ENCODE data around the gene CASP12.

Gene CASP12

GRCh38 chr11:104892723-104893511 lies 5.3 kb downstream of the CASP12 start:
- no peak for TF ChIP-seq CTCF (IDR thresholded peaks at IDR 0.05; ENCODE audit: low read depth, low read length, missing control alignments)
- no peak overlapping the region for H3K4me3 ChIP-seq (replicated peaks; ENCODE audit: low read depth, low read length)

GRCh38 chr11:104891135-104891534 lies 7.1 kb downstream of the CASP12 start:
- no peak for TF ChIP-seq CTCF (IDR thresholded peaks at IDR 0.05; ENCODE audit: low read depth, low read length, missing control alignments)
- H3K4me3 ChIP-seq (replicated peaks; ENCODE audit: low read depth, low read length) = no peak overlapping the region
- peak; percentile 27 for DNase-seq (ENCODE audit: extremely low read depth, low read depth)

More at GRCh38 chr11:104892723-104893511, 5.3 kb downstream of the CASP12 start:
- no peak for DNase-seq (ENCODE audit: extremely low read depth, low read depth)

GRCh38 chr11:104883342-104883741 lies 14.9 kb downstream of the CASP12 start:
- TF ChIP-seq CTCF (IDR thresholded peaks at IDR 0.05; ENCODE audit: low read depth, low read length, missing control alignments) = no peak
- no peak for DNase-seq (ENCODE audit: extremely low read depth, low read depth)
- no peak overlapping the region for H3K4me3 ChIP-seq (replicated peaks; ENCODE audit: low read depth, low read length)

GRCh38 chr11:104881117-104881794 lies 17.0 kb downstream of the CASP12 start:
- no peak overlapping the region for H3K4me3 ChIP-seq (replicated peaks; ENCODE audit: low read depth, low read length)
- no peak for TF ChIP-seq CTCF (IDR thresholded peaks at IDR 0.05; ENCODE audit: low read depth, low read length, missing control alignments)
- no peak for DNase-seq (ENCODE audit: extremely low read depth, low read depth)

GRCh38 chr11:104879514-104880190 lies 18.6 kb downstream of the CASP12 start:
- TF ChIP-seq CTCF (IDR thresholded peaks at IDR 0.05; ENCODE audit: low read depth, low read length, missing control alignments) = no peak
- H3K4me3 ChIP-seq (replicated peaks; ENCODE audit: low read depth, low read length) = no peak overlapping the region
- no peak for DNase-seq (ENCODE audit: extremely low read depth, low read depth)

- no peak for DNase-seq (ENCODE audit: extremely low read depth, low read depth)
Measured at GRCh38 chr11:104876861-104877431, 21.3 kb downstream of the CASP12 start.

More at GRCh38 chr11:104876861-104877431, 21.3 kb downstream of the CASP12 start:
- no peak overlapping the region for H3K4me3 ChIP-seq (replicated peaks; ENCODE audit: low read depth, low read length)
- TF ChIP-seq CTCF (IDR thresholded peaks at IDR 0.05; ENCODE audit: low read depth, low read length, missing control alignments) = no peak
